NCI-H1436 treated with DMSO at 0.1 percent for 48 hours (cell line): ENCODE measurements around the gene ZCCHC2.

Source experiments
- DNase-seq: peaks from one replicate; lab custom pipeline; 2025; lab: John Stamatoyannopoulos, UW

ZCCHC2 gene

GRCh38 chr18:62577765-62578164, 54.9 kb downstream of the ZCCHC2 start:
- no peak for DNase-seq

GRCh38 chr18:62578980-62579511, 56.2 kb downstream of the ZCCHC2 start:
- DNase-seq: no peak

- DNase-seq: no peak
Measured at GRCh38 chr18:62583376-62583775, 60.6 kb downstream of the ZCCHC2 start.

- no peak for DNase-seq
Measured at GRCh38 chr18:62584241-62585120, 61.7 kb downstream of the ZCCHC2 start.

- DNase-seq: no peak
Measured at GRCh38 chr18:62585274-62586150, 62.7 kb downstream of the ZCCHC2 start.

- DNase-seq: no peak
Measured at GRCh38 chr18:62586151-62586774, 63.4 kb downstream of the ZCCHC2 start.

- DNase-seq: no peak
Measured at GRCh38 chr18:62586781-62587487, 64.1 kb downstream of the ZCCHC2 start.

- no peak for DNase-seq
Measured at GRCh38 chr18:62587689-62588088, 64.9 kb downstream of the ZCCHC2 start.

GRCh38 chr18:62588217-62588616, 65.4 kb downstream of the ZCCHC2 start:
- no peak for DNase-seq

- no peak for DNase-seq
Measured at GRCh38 chr18:62590799-62591590, 68.2 kb downstream of the ZCCHC2 start.

GRCh38 chr18:62596145-62597005, 73.5 kb downstream of the ZCCHC2 start:
- no peak for DNase-seq

- DNase-seq: no peak
Measured at GRCh38 chr18:62601871-62602270, 79.0 kb downstream of the ZCCHC2 start.

- no peak for DNase-seq
Measured at GRCh38 chr18:62602706-62603105, 79.9 kb downstream of the ZCCHC2 start.

GRCh38 chr18:62603211-62603610, 80.4 kb downstream of the ZCCHC2 start:
- DNase-seq: no peak

GRCh38 chr18:62603979-62604378, 81.2 kb downstream of the ZCCHC2 start:
- no peak for DNase-seq

- no peak for DNase-seq
Measured at GRCh38 chr18:62605685-62606084, 82.9 kb downstream of the ZCCHC2 start.

- no peak for DNase-seq
Measured at GRCh38 chr18:62606106-62606505, 83.3 kb downstream of the ZCCHC2 start.

- DNase-seq: no peak
Measured at GRCh38 chr18:62607302-62607701, 84.5 kb downstream of the ZCCHC2 start.

GRCh38 chr18:62607708-62608428, 85.0 kb downstream of the ZCCHC2 start:
- no peak for DNase-seq
